NB4 (cell line): ENCODE data around the gene TTC39B.

ENCODE experiments used
- CTCF ChIP-seq: IDR thresholded peaks from one replicate; pipeline ENCODE4 v1.5.1; 2012; ENCODE audit warnings: low read depth, low read length
- POLR2A ChIP-seq: IDR thresholded peaks from 2 replicates; pipeline ENCODE4 v1.6.1; 2011; ENCODE audit warnings: mild to moderate bottlenecking; ENCODE audit not compliant: insufficient read length; ENCODE audit errors: extremely low read depth

- no peak for TF ChIP-seq CTCF
- TF ChIP-seq POLR2A = no peak
Measured at GRCh38 chr9:15262581-15262980, 44.4 kb downstream of the TTC39B start.
